ENCODE data around the gene KLHDC4.
"Not testable (repeated sequence)": the region's sequence is repeated elsewhere in the genome, so short reads cannot be mapped to it uniquely, and the experiment has no call there.

GRCh38 chr16:87726577-87726976, 39.2 kb downstream of the KLHDC4 start:
- TF ChIP-seq CTCF, POLR2A (IDR thresholded peaks at IDR 0.05): not testable (repeated sequence)
